ENCODE results near the gene COL4A6.
"Not testable (repeated sequence)": the region's sequence is repeated elsewhere in the genome, so short reads cannot be mapped to it uniquely, and the experiment has no call there.

Gene COL4A6

DNA sequence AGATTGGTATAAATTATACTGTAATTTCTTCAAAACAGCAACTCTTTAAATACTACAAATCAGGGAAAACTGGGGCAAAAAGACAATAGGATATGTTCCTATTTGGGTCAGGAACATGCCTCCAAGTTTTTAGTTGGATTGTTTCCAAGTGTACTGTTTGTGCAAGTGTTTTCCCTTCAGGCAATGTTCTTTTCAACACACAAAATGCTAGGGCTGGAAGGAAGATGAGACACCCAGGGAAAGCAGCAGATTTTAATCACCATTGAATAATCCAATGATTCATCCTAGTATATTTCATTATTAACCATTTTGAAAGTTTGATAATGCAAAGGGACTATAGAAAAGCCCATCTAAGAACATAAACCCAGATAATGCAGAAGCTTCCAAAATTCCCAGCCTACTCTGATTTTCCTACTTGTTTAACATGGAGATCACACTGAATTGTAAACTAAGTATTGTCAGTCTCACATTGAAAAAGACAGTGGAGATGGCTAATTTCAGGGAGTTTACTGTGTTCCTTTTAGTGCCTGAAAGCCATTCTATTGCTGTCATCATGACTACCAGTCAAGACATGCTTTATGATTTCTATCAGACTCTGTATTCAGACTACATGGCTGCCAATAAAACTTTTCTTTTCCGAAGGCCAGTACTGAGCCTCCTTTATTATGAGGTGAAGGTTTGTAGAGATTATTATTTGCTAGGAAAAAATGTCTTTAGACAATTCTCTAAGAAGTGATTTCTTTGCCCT is 38.6 kb downstream of the COL4A6 start:
- DNase-seq (ENCODE audit: low read depth) = no peak

GRCh38 chrX:108397627-108398391 is 40.4 kb downstream of the COL4A6 start:
- no peak for DNase-seq (ENCODE audit: low read depth)

- no peak for DNase-seq (ENCODE audit: low read depth)
These were observed 41.2 kb downstream of the COL4A6 start for GRCh38 chrX:108396986-108397385.

DNA sequence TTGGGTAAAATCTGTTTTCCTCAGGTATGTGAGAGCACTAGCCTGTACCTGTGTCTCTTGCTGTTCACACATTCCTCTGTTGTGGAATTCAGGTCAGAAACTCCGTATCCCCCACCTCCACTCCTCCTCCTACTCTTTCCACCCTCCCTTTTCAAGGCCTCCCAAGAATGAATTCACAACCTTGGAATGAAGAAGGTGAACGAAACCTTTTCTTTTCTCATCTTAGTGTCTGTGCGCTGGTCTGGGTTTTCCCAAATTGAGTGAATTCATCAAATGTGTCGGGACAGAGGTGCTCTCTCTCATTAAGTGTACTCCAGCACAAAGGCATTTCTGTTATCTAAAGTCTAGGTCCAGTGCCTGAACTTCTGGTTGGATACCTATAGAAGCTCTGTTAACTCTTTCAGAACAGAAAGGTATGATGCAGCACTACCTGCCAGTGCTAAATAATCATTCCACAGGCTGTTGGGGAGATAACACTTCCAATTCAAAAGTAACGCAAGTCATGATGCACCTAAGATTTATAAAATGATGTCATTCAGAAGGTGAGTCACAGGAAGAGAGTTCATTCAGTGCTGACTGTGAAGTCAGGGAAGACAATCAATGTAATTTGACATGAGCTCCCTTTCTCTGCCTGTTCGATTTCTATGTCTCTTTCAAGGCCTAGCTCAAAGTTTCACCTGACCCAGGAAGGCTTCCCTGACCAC is 41.9 kb downstream of the COL4A6 start:
- DNase-seq (ENCODE audit: low read depth) = no peak

- not testable (repeated sequence) for DNase-seq (ENCODE audit: low read depth)
These were observed 47.1 kb downstream of the COL4A6 start for GRCh38 chrX:108390976-108391717.

DNA sequence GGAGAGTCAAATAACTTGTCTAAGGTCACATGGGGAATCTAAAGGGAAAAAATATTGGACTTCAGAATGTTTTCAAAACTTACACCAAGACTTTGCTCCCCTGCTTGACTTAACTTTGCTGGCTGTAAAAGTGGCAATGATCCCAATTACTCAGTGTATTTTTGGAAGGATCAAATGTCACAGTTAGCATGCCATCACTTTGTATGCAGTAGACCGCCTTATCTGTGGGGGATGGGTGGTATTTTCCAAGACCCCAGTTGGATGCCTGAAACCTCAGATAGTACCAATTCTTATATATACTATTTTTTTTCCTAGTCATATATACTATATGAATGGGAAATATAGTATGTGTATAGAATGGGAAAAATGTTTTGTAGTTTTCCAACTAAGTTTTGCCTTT is 53.4 kb downstream of the COL4A6 start:
- no peak for DNase-seq (ENCODE audit: low read depth)

- DNase-seq (ENCODE audit: low read depth) = no peak
These were observed 58.0 kb downstream of the COL4A6 start for GRCh38 chrX:108380222-108380621.

- DNase-seq (ENCODE audit: low read depth) = not testable (repeated sequence)
These were observed 61.4 kb downstream of the COL4A6 start for GRCh38 chrX:108376821-108377220.

- DNase-seq (ENCODE audit: low read depth) = not testable (repeated sequence)
These were observed 62.6 kb downstream of the COL4A6 start for GRCh38 chrX:108375591-108375990.

GRCh38 chrX:108366644-108367406 is 71.4 kb downstream of the COL4A6 start:
- DNase-seq (ENCODE audit: low read depth) = no peak

- no peak for DNase-seq (ENCODE audit: low read depth)
These were observed 76.2 kb downstream of the COL4A6 start for GRCh38 chrX:108362026-108362425.

- no peak for DNase-seq (ENCODE audit: low read depth)
These were observed 76.9 kb downstream of the COL4A6 start for GRCh38 chrX:108361316-108361715.

DNA sequence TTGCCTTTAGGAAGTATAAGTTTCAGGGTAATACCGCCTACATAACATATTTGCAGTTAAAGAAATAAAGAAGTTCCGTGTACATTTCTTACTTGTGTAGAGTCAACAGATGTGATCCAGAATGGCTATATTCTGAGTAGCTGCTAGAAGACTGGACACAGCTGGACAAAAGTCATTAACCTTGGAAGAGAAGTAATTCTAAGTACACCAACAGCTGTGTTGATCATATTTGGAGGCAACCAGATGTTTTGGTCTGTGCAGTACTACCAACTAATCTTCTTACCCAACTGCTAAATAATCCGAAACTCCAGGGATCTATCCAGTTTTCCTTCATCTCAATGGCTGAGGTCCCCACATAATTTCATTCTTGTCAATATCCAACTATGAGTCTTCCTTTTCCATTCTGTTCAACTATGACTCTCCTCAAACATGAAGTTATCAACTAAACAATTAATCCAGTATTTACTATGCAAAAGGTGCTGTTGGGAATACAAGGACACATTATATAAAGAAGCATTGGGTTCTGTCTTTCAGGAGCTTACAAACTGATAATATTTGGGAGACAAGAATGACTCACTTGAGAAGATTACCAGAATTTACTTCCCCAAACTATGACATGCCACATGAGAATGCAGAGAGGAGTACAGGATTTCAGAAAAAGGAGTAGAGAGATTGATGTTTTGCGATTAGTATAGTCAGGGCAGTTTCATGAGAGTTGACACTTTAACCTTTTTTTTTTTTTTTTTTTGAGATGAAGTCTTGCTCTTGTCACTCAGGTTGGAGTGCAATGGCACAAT is 78.2 kb downstream of the COL4A6 start:
- no peak for DNase-seq (ENCODE audit: low read depth)

- no peak for DNase-seq (ENCODE audit: low read depth)
These were observed 84.8 kb downstream of the COL4A6 start for GRCh38 chrX:108353452-108353851.

DNA sequence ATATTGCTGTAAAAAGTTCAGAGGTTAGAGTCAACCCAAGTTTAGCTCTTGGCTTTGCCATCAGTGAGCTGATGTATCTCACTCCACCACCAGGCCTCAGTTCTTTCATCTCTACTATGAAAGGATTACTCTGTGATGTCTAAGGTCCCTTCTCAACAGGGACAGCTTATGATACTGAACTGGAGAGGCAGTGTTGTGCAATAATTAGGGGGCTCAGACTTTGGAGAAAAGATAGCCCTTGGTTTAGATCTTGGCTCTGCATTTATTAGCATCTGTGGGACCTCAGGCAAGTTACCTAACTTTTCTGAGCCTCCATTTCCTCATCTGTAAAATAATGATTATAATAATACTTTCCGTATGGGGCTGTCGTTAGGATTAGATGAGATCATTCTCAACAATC is 89.0 kb downstream of the COL4A6 start:
- no peak for DNase-seq (ENCODE audit: low read depth)

DNA sequence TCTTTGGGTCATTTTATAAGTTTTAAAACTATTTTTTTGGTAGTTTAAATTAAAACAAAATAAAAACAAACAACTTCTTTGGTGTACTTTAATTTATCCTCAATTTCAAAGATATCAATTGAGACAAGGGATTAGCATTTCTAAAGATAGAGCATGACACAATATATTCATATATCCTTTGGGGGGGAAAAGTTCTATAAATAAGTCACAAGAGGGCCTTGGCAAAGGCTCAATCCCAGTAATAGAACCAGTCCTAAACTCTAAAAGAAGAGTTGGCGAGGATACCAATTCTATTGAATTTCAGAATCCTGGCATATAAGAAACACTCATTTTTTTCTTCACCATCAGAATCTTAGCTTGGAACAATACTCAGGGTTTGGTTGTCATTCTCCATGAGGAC is 89.7 kb downstream of the COL4A6 start:
- DNase-seq (ENCODE audit: low read depth) = no peak

GRCh38 chrX:108347800-108348199 is 90.4 kb downstream of the COL4A6 start:
- DNase-seq (ENCODE audit: low read depth) = no peak

DNA sequence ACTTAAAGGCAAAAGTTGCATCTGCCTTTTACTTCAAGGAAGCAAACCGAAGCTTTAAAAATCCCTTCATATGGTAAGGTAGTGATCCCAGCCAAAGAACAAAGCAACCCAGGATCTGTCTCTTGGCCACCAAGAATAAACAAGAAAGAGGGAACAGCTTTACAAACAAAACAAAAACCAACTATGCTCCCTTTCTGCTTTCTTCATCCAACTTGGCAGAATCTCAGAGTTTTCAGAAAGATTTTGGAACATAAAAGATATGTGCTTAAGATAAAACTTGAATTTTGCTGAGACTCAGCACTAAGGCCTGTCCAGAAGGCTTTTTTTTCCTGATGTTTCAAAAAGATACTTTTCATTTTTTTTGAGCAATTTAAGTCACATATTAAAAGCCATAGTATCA is 94.0 kb downstream of the COL4A6 start:
- DNase-seq (ENCODE audit: low read depth) = no peak

DNA sequence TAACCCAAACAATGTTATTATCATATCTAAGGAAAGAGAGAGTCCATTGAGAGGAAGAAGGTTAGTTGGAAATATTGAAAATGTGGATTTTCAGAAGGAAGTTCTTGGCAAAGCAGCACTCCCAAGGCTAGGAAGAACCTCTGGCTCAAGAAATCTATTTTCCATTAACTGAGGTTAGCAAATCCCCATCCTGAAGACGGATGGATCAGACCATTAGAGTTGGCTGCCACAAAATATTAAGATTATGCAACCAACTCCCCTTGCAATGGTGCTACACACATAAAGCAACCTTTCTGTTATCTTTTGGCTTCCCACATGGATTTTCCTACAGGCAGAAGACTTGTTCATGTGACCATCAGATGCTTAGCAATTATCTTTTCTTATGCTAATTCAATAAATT is 96.3 kb downstream of the COL4A6 start:
- no peak for DNase-seq (ENCODE audit: low read depth)

GRCh38 chrX:108332281-108332680 is 105.9 kb downstream of the COL4A6 start:
- no peak for DNase-seq (ENCODE audit: low read depth)
